ENCODE measurements around the gene NT5DC3. TPM values are rescaled to one million over a fixed set of nuclear protein-coding genes. Genes with fewer than 3 reads are reported as not detected.

Gene NT5DC3
- total RNA-seq, 2 experiments from 2014 or later: 6.0 to 6.4 TPM

DNA sequence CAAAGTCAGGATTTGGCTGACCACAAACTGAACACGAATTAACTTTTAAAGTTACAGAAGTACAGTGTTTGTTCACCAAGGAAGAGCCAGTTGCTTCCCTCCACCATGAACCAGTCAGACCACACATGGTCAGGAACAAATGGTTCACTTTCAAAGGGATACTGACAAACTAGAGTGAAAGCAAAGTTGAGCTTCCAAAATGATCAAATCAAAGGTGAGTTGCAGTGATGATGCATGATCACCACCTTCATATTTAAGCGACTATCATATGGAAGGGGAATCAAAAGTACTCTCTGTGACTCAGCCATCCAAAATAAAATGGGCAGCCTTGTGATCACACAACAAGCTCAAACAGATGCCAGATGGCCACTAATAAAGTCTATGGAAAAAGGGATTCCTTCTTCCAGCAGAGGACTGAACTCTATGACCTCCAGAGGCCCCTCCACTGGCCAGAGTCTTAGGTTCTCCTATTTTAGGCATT is 13.1 kb downstream of the NT5DC3 start:
- no peak for DNase-seq
- peaks cover 10% of the 10 kb centered on the region for H3K4me1 Mint-ChIP-seq (ENCODE audit: low read depth)
- H3K27me3 Mint-ChIP-seq (ENCODE audit: low read depth): no peaks in the 10 kb centered on the region
- intact Hi-C loops (cut with micrococcal nuclease): no loop called here
- no peak overlapping the region for H3K4me3 Mint-ChIP-seq
- H3K36me3 Mint-ChIP-seq (ENCODE audit: low read depth): peaks cover 5% of the 10 kb centered on the region
- peaks cover 8% of the 10 kb centered on the region for H3K9me3 Mint-ChIP-seq
- H3K27ac Mint-ChIP-seq: no peak overlapping the region
- CTCF ChIA-PET: interaction anchor here (0.6 to 1.0 kb wide), 3 partner anchors 143 to 737 kb away, joined by 3 to 4 read pairs (median 3); no protein-coding TSS in a partner anchor

DNA sequence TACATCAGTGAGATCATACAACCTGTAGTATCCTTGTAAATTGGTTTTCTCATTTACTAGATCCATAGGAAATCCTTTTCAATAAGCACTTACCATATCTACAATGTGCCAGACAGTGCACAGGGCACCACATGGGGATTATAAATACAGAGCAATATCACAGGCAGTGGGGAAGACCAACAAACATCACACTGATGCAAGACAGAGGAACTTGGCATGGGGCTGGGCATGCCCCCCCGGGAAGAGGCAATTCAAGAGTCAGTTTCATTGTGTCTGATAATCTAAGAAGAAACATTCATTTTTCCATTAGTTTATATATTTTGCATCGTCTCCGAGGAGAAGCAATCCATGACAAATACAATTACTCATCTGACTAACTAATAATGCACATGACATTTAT is 16.2 kb downstream of the NT5DC3 start:
- DNase-seq: no peak
- Mint-ChIP-seq H3K36me3 (ENCODE audit: low read depth) (peaks cover 11% of the 10 kb centered on the region), H3K27ac (no peak overlapping the region), H3K27me3 (ENCODE audit: low read depth) (no peaks in the 10 kb centered on the region), H3K4me3 (no peak overlapping the region), H3K4me1 (ENCODE audit: low read depth) (peaks cover 8% of the 10 kb centered on the region), H3K9me3 (peaks cover 6% of the 10 kb centered on the region)
- intact Hi-C loops (cut with micrococcal nuclease): no loop called here
- CTCF ChIA-PET: no interaction called here

DNA sequence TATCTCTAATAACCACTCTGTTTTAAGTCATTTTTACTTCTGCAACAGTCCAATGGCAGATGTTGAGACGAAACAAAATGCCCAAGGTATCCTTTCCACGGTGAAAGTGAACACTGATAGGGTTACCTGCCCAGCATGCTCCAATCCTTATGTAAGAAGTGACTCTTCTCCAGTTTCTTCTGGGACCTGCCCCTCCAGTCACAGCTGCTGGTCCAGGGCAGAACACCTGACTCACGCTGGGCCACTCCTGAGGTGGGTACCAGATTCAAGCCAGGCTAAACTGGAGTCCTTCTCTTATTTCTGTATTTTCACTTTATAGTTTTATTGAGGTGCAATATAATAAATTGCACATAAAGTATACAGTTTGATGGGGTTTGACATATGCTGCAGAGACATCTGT is 16.7 kb downstream of the NT5DC3 start:
- Mint-ChIP-seq H3K36me3 (ENCODE audit: low read depth) (peaks cover 11% of the 10 kb centered on the region), H3K4me3 (no peak overlapping the region), H3K27me3 (ENCODE audit: low read depth) (no peaks in the 10 kb centered on the region), H3K4me1 (ENCODE audit: low read depth) (peaks cover 10% of the 10 kb centered on the region), H3K27ac (no peak overlapping the region), H3K9me3 (peaks cover 6% of the 10 kb centered on the region)
- intact Hi-C loops (cut with micrococcal nuclease): no loop called here
- CTCF ChIA-PET: no interaction called here
- no peak for DNase-seq

DNA sequence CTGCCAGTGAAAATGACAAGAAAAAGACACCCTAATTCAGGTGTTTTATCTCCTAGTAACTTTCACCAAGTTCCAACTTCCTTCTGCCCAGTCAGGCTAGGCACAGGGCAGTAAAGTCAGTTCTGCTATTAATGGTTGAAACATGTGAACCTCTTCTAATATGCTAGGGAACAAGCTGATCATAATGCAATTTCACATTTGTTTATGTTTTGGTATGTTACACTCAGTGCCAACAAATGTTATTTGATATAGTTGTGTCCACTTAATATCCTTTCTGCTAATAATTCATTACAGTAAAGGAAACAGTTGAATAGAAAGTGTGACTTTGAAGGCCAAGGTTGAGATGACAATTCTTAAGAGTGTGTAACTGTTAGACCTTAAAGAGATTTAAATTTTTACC is 17.2 kb downstream of the NT5DC3 start:
- Mint-ChIP-seq H3K27ac (no peak overlapping the region), H3K27me3 (ENCODE audit: low read depth) (no peaks in the 10 kb centered on the region), H3K4me3 (no peak overlapping the region), H3K36me3 (ENCODE audit: low read depth) (peaks cover 11% of the 10 kb centered on the region), H3K4me1 (ENCODE audit: low read depth) (peaks cover 12% of the 10 kb centered on the region), H3K9me3 (peaks cover 6% of the 10 kb centered on the region)
- intact Hi-C loops (cut with micrococcal nuclease): no loop called here
- no peak for DNase-seq
- CTCF ChIA-PET: no interaction called here

DNA sequence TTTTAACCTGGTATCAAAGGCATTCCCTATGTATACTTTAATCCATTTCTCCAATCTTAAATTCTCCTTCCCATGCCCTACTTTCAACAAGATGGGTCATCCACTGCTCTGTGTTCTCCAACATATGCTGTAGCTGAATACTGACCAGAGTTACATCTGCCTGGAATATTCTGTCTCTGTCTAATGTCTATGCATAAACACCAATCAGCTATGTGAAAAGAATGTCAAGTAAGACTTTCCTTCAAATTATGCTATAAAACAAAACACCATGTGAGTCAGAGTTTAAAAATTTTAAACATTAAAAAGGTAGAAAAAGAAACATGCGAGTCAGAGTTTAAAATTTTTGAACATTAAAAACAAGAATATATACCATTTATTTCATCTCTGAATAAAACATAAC is 19.3 kb downstream of the NT5DC3 start:
- Mint-ChIP-seq H3K27ac (no peak overlapping the region), H3K27me3 (ENCODE audit: low read depth) (no peaks in the 10 kb centered on the region), H3K36me3 (ENCODE audit: low read depth) (peaks cover 11% of the 10 kb centered on the region), H3K4me1 (ENCODE audit: low read depth) (peaks cover 12% of the 10 kb centered on the region), H3K4me3 (no peak overlapping the region), H3K9me3 (peaks cover 6% of the 10 kb centered on the region)
- intact Hi-C loops (cut with micrococcal nuclease): no loop called here
- DNase-seq: no peak
- CTCF ChIA-PET: no interaction called here

DNA sequence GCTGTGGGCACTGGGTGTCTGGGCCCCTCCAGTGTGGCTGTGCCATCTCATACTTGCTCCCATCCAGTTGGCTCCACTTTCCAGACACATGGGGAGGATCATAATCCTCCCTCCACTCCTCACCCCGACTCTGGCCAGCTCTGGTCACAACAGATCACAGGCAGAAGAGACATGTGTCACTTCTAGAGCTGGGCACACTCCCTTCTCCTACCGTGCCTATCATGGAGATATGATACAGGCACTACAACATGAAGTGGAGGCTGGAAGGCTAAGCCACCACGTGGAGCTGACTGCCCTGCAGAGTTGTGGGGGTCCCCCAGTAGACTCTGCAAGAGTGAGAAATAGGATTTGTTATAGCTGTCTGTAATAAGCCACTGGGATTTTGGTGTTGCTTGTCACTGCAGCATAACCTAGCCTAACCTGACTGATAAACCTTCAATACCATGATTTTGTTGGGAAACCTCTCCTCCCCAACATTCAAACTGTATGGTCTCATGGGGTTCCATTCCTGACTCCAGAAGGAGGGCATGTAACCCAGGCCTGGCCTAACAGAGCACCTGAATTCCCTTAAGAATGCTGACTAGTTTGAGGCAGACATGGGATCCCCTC is 20.0 kb downstream of the NT5DC3 start:
- Mint-ChIP-seq H3K27ac (no peak overlapping the region), H3K27me3 (ENCODE audit: low read depth) (no peaks in the 10 kb centered on the region), H3K4me1 (ENCODE audit: low read depth) (peaks cover 14% of the 10 kb centered on the region), H3K4me3 (no peak overlapping the region), H3K36me3 (ENCODE audit: low read depth) (peaks cover 11% of the 10 kb centered on the region), H3K9me3 (peaks cover 6% of the 10 kb centered on the region)
- intact Hi-C loops (cut with micrococcal nuclease): no loop called here
- CTCF ChIA-PET: interaction anchor here (0.5 kb wide), 1 partner anchor 43 kb away, joined by 4 read pairs; no protein-coding TSS in a partner anchor
- DNase-seq: no peak

DNA sequence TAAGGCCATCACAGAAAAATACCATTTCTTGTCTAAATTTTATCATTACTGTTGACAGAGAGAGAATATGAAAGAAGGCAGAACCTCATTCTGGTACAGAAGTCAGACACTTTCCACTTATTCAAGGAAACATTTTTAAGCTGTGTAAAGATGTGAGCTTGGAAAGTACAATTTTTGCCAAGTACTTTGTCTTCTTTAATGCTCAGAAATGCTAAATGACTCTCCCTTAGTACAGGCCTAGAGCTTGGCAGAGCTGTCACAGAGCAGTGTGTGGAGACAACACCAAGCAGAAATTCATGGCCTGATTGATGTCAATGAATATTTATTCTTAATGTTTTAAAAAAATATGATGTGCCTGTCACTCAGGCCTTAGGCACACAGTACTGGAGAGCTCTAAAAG is 20.7 kb downstream of the NT5DC3 start:
- H3K27me3 Mint-ChIP-seq (ENCODE audit: low read depth): no peaks in the 10 kb centered on the region
- intact Hi-C loops (cut with micrococcal nuclease): no loop called here
- H3K9me3 Mint-ChIP-seq: peaks cover 6% of the 10 kb centered on the region
- CTCF ChIA-PET: no interaction called here
- no peak overlapping the region for H3K4me3 Mint-ChIP-seq
- no peak overlapping the region for H3K27ac Mint-ChIP-seq
- peaks cover 14% of the 10 kb centered on the region for H3K4me1 Mint-ChIP-seq (ENCODE audit: low read depth)
- DNase-seq: no peak
- peaks cover 11% of the 10 kb centered on the region for H3K36me3 Mint-ChIP-seq (ENCODE audit: low read depth)

DNA sequence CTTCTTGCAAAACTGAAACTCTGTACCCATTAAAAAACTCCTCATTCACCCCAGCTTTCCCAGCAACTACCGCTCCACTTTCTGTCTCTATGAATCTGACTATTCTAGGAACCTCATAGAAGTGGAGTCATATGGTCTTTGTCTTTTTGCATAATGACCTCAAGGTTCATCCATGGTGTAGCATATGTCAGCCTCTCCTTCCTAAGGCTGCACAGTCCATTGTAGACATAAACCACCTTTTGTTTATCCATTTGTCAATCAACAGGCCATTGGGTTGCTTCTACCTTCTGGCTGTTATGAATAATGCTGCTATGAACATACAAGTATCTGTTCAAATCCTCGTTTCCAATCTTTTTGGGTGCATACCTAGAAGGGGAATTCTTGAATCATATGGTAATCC is 21.1 kb downstream of the NT5DC3 start:
- intact Hi-C loops (cut with micrococcal nuclease): no loop called here
- Mint-ChIP-seq H3K4me3 (no peak overlapping the region), H3K27me3 (ENCODE audit: low read depth) (no peaks in the 10 kb centered on the region), H3K36me3 (ENCODE audit: low read depth) (peaks cover 11% of the 10 kb centered on the region), H3K27ac (no peak overlapping the region), H3K4me1 (ENCODE audit: low read depth) (peaks cover 14% of the 10 kb centered on the region), H3K9me3 (peaks cover 6% of the 10 kb centered on the region)
- CTCF ChIA-PET: no interaction called here
- DNase-seq: no peak

DNA sequence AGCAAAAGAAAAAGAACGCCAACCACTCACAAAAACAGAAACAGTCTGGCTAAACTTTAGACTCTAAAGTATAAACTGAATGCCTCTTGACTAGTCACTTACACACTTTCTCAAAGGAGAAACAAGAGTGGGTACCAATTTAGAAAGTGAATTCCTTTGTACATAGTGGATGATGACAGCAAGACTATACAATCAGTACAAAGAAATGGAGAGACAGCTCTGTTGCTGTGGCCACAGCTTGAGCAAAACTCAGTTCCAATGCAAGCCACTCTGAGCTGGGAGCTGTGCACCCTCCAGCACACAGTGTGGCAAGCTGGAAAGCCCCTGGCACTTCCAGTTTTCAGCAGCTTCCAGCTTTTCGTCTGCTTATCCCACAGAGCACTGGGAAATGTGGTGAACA is 21.7 kb downstream of the NT5DC3 start:
- intact Hi-C loops (cut with micrococcal nuclease): no loop called here
- H3K4me1 Mint-ChIP-seq (ENCODE audit: low read depth): peaks cover 14% of the 10 kb centered on the region
- CTCF ChIA-PET: no interaction called here
- H3K27me3 Mint-ChIP-seq (ENCODE audit: low read depth): no peaks in the 10 kb centered on the region
- no peak for DNase-seq
- H3K27ac Mint-ChIP-seq: no peak overlapping the region
- peaks cover 17% of the 10 kb centered on the region for H3K36me3 Mint-ChIP-seq (ENCODE audit: low read depth)
- no peak overlapping the region for H3K4me3 Mint-ChIP-seq
- H3K9me3 Mint-ChIP-seq: peaks cover 6% of the 10 kb centered on the region

DNA sequence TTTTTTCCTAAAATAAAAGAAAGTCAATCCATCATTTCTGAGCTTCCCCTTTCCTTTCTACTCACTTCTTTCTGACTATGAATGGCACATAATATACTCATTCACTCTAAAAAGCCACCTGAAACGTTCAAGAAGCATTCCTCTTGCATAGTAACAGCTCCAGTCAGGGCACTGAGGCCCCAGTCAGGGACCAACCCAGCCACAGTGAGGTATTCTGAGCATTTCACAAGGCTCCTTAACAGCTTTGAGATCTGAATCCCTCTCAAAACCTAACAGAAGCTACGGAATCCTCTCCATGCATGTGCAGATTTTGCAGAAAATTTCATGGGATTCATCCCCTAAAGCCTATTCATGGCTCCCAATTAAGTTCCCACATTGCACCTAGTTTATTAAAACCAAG is 23.2 kb downstream of the NT5DC3 start:
- Mint-ChIP-seq H3K27me3 (ENCODE audit: low read depth) (no peaks in the 10 kb centered on the region), H3K4me1 (ENCODE audit: low read depth) (peaks cover 14% of the 10 kb centered on the region), H3K4me3 (no peak overlapping the region), H3K27ac (no peak overlapping the region), H3K36me3 (ENCODE audit: low read depth) (peaks cover 26% of the 10 kb centered on the region), H3K9me3 (peaks cover 6% of the 10 kb centered on the region)
- no peak for DNase-seq
- intact Hi-C loops (cut with micrococcal nuclease): no loop called here
- CTCF ChIA-PET: no interaction called here

DNA sequence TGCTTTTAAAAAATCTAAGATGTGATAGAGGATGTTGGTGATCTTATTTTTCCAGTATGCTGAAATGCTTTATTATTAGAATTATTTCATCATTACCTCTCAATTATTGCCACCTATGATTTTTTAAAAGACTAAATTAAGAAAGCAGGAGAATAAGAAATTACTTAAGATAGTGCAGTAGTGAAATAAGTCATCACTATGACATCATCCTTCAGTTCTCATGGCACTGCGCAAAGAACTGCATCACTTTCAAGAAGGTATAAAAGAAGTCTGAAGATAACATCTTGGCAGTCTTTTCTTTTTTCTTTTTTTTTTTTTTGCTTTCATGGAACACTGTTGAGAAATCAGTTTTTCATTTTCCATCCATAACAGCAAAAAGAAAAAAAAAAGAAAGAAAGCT is 24.4 kb downstream of the NT5DC3 start:
- H3K4me1 Mint-ChIP-seq (ENCODE audit: low read depth): peaks cover 10% of the 10 kb centered on the region
- no peak overlapping the region for H3K4me3 Mint-ChIP-seq
- no peaks in the 10 kb centered on the region for H3K27me3 Mint-ChIP-seq (ENCODE audit: low read depth)
- no peak overlapping the region for H3K27ac Mint-ChIP-seq
- H3K9me3 Mint-ChIP-seq: peaks cover 4% of the 10 kb centered on the region
- CTCF ChIA-PET: no interaction called here
- intact Hi-C loops (cut with micrococcal nuclease): no loop called here
- peaks cover 24% of the 10 kb centered on the region for H3K36me3 Mint-ChIP-seq (ENCODE audit: low read depth)
- DNase-seq: no peak

DNA sequence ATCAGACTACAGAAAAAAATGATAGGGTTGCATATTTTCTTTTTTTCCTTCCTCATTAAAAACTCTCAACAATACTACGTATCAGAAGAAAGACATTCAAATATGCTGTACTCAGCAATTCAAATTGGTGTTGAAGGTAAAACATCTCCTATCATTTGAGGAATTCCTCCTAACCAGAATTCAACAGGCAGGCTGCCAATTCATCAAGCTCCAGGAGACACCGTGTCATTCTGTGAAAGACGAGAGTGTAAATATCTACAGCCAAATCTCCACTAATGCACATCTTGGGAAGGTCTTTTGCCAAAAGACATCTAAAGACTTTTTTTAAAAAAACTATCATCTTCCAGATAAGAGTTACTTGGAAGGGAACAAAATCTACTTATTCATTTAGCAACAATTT is 26.6 kb downstream of the NT5DC3 start:
- Mint-ChIP-seq H3K27ac (no peak overlapping the region), H3K9me3 (no peaks in the 10 kb centered on the region), H3K27me3 (ENCODE audit: low read depth) (no peaks in the 10 kb centered on the region), H3K4me3 (no peak overlapping the region), H3K4me1 (ENCODE audit: low read depth) (peaks cover 7% of the 10 kb centered on the region), H3K36me3 (ENCODE audit: low read depth) (peaks cover 31% of the 10 kb centered on the region)
- intact Hi-C loops (cut with micrococcal nuclease): no loop called here
- CTCF ChIA-PET: no interaction called here
- DNase-seq: no peak

DNA sequence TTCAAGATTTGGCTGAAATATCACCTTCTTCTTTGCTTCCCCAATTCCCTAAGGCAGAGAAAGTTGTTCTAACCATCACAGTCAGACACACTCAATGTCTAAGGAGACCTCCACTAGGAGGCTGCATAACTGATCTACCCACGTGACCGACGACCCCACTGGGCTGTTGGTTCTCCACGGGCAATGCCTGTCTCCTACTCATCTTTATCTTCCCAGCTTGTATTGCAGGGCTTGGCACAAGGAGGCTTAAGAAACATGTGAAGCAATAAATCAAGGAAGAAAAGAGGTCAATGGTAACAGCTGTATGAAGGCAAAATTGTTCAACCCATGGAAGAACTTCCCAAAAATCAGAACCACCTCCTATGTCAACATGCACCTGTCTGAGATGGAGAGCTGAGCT is 27.1 kb downstream of the NT5DC3 start:
- CTCF ChIA-PET: no interaction called here
- Mint-ChIP-seq H3K4me3 (no peak overlapping the region), H3K4me1 (ENCODE audit: low read depth) (peaks cover 6% of the 10 kb centered on the region), H3K27ac (no peak overlapping the region), H3K27me3 (ENCODE audit: low read depth) (no peaks in the 10 kb centered on the region), H3K9me3 (no peaks in the 10 kb centered on the region), H3K36me3 (ENCODE audit: low read depth) (peaks cover 34% of the 10 kb centered on the region)
- no peak for DNase-seq
- intact Hi-C loops (cut with micrococcal nuclease): no loop called here
